ENCODE measurements around the gene CADM1. TPM values are rescaled to one million over a fixed set of nuclear protein-coding genes. Genes with fewer than 3 reads are reported as not detected.

The CADM1 gene
- total and polyA plus RNA-seq, 9 of the 15 experiments (the other 6 are each of a cell fraction or from before 2014, with no cell fraction given), result 0.42 TPM; not detected in 8

GRCh38 chr11:115541518-115541917 lies 37.3 kb upstream of the CADM1 start (continued):
- TF ChIP-seq CAMTA2 (CRISPR knock-in tag; conservative IDR thresholded peaks at IDR 0.05), result no peak
- no peak for TF ChIP-seq SUPT5H (IDR thresholded peaks at IDR 0.05)

GRCh38 chr11:115539844-115540243 lies 35.6 kb upstream of the CADM1 start:
- Histone ChIP-seq H3K9me3 (replicated peaks; ENCODE audit: control insufficient read depth, insufficient read depth, low read depth, low read length) (no peaks in the 10 kb centered on the region), H3K79me2 (ENCODE audit: control insufficient read depth, insufficient read depth, low read length) (no peaks in the 10 kb centered on the region), H3K36me3 (ENCODE audit: control insufficient read depth, insufficient read depth, low read length) (no peaks in the 10 kb centered on the region), H3K9me1 (ENCODE audit: control insufficient read depth, insufficient read depth, low read length) (no peaks in the 10 kb centered on the region), H3K4me1 (replicated peaks in 1 of 2; ENCODE audit: control insufficient read depth in 2 of 2, insufficient read depth in 2 of 2, low read length in 2 of 2) (no peaks in the 10 kb centered on the region), H3K27me3 (ENCODE audit: control insufficient read depth in 2 of 2, insufficient read depth in 2 of 2, low read length in 2 of 2) (no peaks in the 10 kb centered on the region), H3K4me3 (no peak overlapping the region), H3K4me2 (ENCODE audit: insufficient read depth, low read length) (no peak overlapping the region), H3K9ac (ENCODE audit: insufficient read depth in 1 of 2, low read depth in 2 of 2, low read length in 2 of 2) (no peak overlapping the region), H2AFZ (ENCODE audit: low read depth, low read length) (no peak overlapping the region), H4K20me1 (replicated peaks; ENCODE audit: control insufficient read depth, insufficient read depth, low read length) (no peaks in the 10 kb centered on the region), H3K27ac (ENCODE audit: extremely low read depth, low read depth, low read length) (no peak overlapping the region)
- no peak for ATAC-seq
- ChIA-PET CTCF (ENCODE audit: low intra/inter-chr PET ratio) (no interaction called here), POLR2A (no interaction called here)
- no peak for DNase-seq (ENCODE audit: extremely low read depth in 1 of 4, low spot score in 3 of 4)
- intact Hi-C loops (cut with micrococcal nuclease), result no loop called here
- in situ Hi-C loops (cut with MboI), result no loop called here
- WGBS (ENCODE audit: insufficient coverage, low coverage, missing lambda C conversion rate), result 0% methylated on average over 1 of the region's 1 CpG
- no peak for FAIRE-seq
- TF ChIP-seq MAFK (IDR thresholded peaks at IDR 0.05; ENCODE audit: low read length), result no peak
- TF ChIP-seq, protein P1, sequence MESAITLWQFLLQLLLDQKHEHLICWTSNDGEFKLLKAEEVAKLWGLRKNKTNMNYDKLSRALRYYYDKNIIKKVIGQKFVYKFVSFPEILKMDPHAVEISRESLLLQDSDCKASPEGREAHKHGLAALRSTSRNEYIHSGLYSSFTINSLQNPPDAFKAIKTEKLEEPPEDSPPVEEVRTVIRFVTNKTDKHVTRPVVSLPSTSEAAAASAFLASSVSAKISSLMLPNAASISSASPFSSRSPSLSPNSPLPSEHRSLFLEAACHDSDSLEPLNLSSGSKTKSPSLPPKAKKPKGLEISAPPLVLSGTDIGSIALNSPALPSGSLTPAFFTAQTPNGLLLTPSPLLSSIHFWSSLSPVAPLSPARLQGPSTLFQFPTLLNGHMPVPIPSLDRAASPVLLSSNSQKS (CRISPR knock-in tag; IDR thresholded peaks at IDR 0.05), result no peak
- TF ChIP-seq BCL6 (CRISPR knock-in tag; IDR thresholded peaks at IDR 0.05), result no peak
- no peak for TF ChIP-seq ZNF263 (CRISPR knock-in tag; IDR thresholded peaks at IDR 0.05; ENCODE audit: borderline replicate concordance)
- TF ChIP-seq, protein P2, sequence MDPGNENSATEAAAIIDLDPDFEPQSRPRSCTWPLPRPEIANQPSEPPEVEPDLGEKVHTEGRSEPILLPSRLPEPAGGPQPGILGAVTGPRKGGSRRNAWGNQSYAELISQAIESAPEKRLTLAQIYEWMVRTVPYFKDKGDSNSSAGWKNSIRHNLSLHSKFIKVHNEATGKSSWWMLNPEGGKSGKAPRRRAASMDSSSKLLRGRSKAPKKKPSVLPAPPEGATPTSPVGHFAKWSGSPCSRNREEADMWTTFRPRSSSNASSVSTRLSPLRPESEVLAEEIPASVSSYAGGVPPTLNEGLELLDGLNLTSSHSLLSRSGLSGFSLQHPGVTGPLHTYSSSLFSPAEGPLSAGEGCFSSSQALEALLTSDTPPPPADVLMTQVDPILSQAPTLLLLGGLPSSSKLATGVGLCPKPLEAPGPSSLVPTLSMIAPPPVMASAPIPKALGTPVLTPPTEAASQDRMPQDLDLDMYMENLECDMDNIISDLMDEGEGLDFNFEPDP (CRISPR knock-in tag; IDR thresholded peaks at IDR 0.05), result no peak
- TF ChIP-seq, protein P3, sequence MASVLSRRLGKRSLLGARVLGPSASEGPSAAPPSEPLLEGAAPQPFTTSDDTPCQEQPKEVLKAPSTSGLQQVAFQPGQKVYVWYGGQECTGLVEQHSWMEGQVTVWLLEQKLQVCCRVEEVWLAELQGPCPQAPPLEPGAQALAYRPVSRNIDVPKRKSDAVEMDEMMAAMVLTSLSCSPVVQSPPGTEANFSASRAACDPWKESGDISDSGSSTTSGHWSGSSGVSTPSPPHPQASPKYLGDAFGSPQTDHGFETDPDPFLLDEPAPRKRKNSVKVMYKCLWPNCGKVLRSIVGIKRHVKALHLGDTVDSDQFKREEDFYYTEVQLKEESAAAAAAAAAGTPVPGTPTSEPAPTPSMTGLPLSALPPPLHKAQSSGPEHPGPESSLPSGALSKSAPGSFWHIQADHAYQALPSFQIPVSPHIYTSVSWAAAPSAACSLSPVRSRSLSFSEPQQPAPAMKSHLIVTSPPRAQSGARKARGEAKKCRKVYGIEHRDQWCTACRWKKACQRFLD (CRISPR knock-in tag; IDR thresholded peaks at IDR 0.05), result no peak
- no peak for TF ChIP-seq ZNF699 (CRISPR knock-in tag; IDR thresholded peaks at IDR 0.05; ENCODE audit: insufficient replicate concordance)
- no peak for TF ChIP-seq ETV6 (IDR thresholded peaks at IDR 0.05; ENCODE audit: borderline replicate concordance in 1 of 2, low read depth in 2 of 2, low read length in 1 of 2)
- TF ChIP-seq ETV6 (CRISPR knock-in tag; IDR thresholded peaks at IDR 0.05; ENCODE audit: borderline replicate concordance), result no peak
- no peak for TF ChIP-seq KLF10 (CRISPR knock-in tag; IDR thresholded peaks at IDR 0.05)
- no TSS peak for BruUV-seq (replicated peaks)

Measured in K562 (cell line).